Measurements from ENCODE around the gene GLIPR1.

The GLIPR1 gene

DNA sequence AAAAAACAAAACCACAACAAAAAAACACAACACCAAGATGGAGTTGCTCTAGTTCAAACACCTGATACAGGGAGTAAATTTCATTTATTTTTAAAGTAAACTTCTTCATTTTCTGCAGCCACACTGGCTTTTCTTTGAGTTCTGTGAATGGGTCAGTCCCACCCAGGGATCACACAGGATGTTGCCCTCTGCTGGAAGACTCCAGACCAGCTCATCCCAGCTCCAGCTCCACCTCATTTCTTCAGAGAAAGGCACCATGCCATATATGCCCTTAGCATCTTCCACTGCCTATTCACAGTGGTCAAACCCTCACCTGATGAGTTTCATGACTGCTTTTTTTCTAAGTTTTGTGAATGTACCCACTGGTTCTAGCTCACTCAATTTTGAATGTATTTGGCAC is 8.0 kb downstream of the GLIPR1 start:
- DNase-seq (ENCODE audit: low read depth in 1 of 2, low spot score in 1 of 2), result peak in 1 of 2 experiments; percentile 40
- TF ChIP-seq POLR2AphosphoS5 (IDR thresholded peaks at IDR 0.05; ENCODE audit: low read depth), result no peak
- TF ChIP-seq, protein P1, sequence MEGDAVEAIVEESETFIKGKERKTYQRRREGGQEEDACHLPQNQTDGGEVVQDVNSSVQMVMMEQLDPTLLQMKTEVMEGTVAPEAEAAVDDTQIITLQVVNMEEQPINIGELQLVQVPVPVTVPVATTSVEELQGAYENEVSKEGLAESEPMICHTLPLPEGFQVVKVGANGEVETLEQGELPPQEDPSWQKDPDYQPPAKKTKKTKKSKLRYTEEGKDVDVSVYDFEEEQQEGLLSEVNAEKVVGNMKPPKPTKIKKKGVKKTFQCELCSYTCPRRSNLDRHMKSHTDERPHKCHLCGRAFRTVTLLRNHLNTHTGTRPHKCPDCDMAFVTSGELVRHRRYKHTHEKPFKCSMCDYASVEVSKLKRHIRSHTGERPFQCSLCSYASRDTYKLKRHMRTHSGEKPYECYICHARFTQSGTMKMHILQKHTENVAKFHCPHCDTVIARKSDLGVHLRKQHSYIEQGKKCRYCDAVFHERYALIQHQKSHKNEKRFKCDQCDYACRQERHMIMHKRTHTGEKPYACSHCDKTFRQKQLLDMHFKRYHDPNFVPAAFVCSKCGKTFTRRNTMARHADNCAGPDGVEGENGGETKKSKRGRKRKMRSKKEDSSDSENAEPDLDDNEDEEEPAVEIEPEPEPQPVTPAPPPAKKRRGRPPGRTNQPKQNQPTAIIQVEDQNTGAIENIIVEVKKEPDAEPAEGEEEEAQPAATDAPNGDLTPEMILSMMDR (IDR thresholded peaks at IDR 0.05; ENCODE audit: insufficient read depth, low read length), result peak; percentile 21
- no peak overlapping the region for H3K4me3 ChIP-seq (replicated peaks; ENCODE audit: insufficient read depth, low read length)
- no peak overlapping the region for H3K27ac ChIP-seq (replicated peaks)
- no peaks in the 10 kb centered on the region for H3K27me3 ChIP-seq (ENCODE audit: insufficient read depth, poor library complexity, severe bottlenecking)

DNA sequence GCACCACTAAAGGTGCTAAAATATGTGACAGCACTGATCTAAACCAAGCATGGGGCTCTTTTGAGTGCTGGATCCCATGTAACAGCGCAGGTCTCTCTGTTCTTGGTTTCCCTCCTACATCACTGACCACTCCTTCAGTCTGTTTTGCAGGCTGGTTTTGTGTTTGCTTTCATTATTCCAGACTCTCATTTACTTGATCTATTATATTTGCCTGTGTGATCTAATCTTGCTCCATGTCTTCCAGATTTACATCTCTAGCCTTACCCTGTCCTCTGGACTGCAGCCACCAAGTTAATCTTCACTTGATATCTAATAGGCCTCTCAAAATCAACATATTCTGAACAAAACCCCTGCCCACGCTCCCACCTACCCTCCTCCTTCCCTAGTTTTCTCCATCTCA is 8.6 kb downstream of the GLIPR1 start:
- Histone ChIP-seq H3K4me3 (replicated peaks; ENCODE audit: insufficient read depth, low read length) (no peak overlapping the region), H3K27me3 (ENCODE audit: insufficient read depth, poor library complexity, severe bottlenecking) (no peaks in the 10 kb centered on the region), H3K27ac (replicated peaks) (no peak overlapping the region)
- TF ChIP-seq GABPA (IDR thresholded peaks at IDR 0.05; ENCODE audit: low read depth), result no peak
- TF ChIP-seq, protein P1 (IDR thresholded peaks at IDR 0.05; ENCODE audit: insufficient read depth, low read length), result no peak
- TF ChIP-seq, protein P2, sequence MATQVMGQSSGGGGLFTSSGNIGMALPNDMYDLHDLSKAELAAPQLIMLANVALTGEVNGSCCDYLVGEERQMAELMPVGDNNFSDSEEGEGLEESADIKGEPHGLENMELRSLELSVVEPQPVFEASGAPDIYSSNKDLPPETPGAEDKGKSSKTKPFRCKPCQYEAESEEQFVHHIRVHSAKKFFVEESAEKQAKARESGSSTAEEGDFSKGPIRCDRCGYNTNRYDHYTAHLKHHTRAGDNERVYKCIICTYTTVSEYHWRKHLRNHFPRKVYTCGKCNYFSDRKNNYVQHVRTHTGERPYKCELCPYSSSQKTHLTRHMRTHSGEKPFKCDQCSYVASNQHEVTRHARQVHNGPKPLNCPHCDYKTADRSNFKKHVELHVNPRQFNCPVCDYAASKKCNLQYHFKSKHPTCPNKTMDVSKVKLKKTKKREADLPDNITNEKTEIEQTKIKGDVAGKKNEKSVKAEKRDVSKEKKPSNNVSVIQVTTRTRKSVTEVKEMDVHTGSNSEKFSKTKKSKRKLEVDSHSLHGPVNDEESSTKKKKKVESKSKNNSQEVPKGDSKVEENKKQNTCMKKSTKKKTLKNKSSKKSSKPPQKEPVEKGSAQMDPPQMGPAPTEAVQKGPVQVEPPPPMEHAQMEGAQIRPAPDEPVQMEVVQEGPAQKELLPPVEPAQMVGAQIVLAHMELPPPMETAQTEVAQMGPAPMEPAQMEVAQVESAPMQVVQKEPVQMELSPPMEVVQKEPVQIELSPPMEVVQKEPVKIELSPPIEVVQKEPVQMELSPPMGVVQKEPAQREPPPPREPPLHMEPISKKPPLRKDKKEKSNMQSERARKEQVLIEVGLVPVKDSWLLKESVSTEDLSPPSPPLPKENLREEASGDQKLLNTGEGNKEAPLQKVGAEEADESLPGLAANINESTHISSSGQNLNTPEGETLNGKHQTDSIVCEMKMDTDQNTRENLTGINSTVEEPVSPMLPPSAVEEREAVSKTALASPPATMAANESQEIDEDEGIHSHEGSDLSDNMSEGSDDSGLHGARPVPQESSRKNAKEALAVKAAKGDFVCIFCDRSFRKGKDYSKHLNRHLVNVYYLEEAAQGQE (IDR thresholded peaks at IDR 0.05; ENCODE audit: insufficient replicate concordance, low read depth), result no peak
- TF ChIP-seq SPI1 (IDR thresholded peaks at IDR 0.05; ENCODE audit: borderline replicate concordance, low read depth), result no peak
- TF ChIP-seq POLR2AphosphoS5 (IDR thresholded peaks at IDR 0.05; ENCODE audit: low read depth), result no peak
- DNase-seq (ENCODE audit: low read depth in 1 of 2, low spot score in 1 of 2), result no peak

DNA sequence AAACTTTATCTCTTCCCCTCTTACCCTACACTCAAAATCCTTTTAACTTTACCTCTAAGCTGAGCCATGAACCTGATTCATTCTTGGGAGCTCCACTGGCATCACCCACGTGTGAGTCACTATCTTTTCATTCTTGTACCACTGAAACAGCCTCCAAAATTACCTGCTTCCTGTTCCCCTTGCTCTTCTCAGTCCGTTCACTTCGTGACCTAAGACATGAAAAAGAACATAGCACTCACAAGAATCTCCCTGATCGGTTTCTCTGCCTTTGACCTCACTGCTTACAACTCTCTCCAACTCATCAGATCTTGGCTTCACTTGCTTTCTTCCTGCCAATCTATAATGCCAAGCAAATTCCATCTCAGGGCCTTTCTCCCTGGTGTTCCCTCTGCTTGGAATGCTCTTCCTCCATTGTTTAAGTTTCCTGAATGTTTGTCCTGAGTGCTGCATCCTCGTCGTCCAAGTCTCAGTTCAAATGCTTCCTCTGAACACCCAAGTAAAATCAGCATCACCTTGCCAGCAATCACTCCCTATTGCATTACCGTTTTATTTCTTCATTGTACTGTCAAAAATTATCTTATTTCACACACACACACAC is 9.2 kb downstream of the GLIPR1 start:
- Histone ChIP-seq H3K27ac (replicated peaks) (no peak overlapping the region), H3K27me3 (ENCODE audit: insufficient read depth, poor library complexity, severe bottlenecking) (no peaks in the 10 kb centered on the region), H3K4me3 (replicated peaks; ENCODE audit: insufficient read depth, low read length) (no peak overlapping the region)
- TF ChIP-seq, protein P2 (IDR thresholded peaks at IDR 0.05; ENCODE audit: insufficient replicate concordance, low read depth), result no peak
- TF ChIP-seq POLR2AphosphoS5 (IDR thresholded peaks at IDR 0.05; ENCODE audit: low read depth) (no peak), SPI1 (IDR thresholded peaks at IDR 0.05; ENCODE audit: borderline replicate concordance, low read depth) (no peak), GABPA (IDR thresholded peaks at IDR 0.05; ENCODE audit: low read depth) (no peak)
- TF ChIP-seq, protein P1 (IDR thresholded peaks at IDR 0.05; ENCODE audit: insufficient read depth, low read length), result no peak
- no peak for DNase-seq (ENCODE audit: low read depth in 1 of 2, low spot score in 1 of 2)

DNA sequence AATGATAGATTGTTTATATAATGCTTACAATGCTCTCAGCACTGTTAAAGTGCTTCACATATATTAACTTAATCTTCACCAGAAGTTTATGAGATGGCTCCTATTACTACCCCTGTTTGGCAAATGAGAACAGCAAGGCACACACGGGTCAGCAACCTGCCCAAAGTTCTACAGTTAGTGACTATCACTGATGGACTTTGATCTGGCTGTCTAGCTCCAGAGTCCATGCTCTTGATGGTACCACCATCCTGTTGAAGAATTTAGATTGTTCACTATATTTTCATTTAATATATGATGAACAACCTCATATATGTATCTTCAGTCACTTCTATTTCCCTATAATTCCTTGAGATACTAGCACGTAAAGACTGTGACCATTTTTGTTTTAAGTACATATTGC is 10.6 kb downstream of the GLIPR1 start:
- H3K4me3 ChIP-seq (replicated peaks; ENCODE audit: insufficient read depth, low read length), result no peak overlapping the region
- H3K27me3 ChIP-seq (ENCODE audit: insufficient read depth, poor library complexity, severe bottlenecking), result no peaks in the 10 kb centered on the region
- no peak for TF ChIP-seq GABPA (IDR thresholded peaks at IDR 0.05; ENCODE audit: low read depth)
- TF ChIP-seq POLR2AphosphoS5 (IDR thresholded peaks at IDR 0.05; ENCODE audit: low read depth), result no peak
- TF ChIP-seq SPI1 (IDR thresholded peaks at IDR 0.05; ENCODE audit: borderline replicate concordance, low read depth), result no peak
- TF ChIP-seq, protein P2 (IDR thresholded peaks at IDR 0.05; ENCODE audit: insufficient replicate concordance, low read depth), result no peak
- TF ChIP-seq, protein P1 (IDR thresholded peaks at IDR 0.05; ENCODE audit: insufficient read depth, low read length), result no peak
- H3K27ac ChIP-seq (replicated peaks), result no peak overlapping the region
- DNase-seq (ENCODE audit: low read depth in 1 of 2, low spot score in 1 of 2), result no peak
